Panc1 (cell line): ENCODE measurements around the gene KCP. TPM values are rescaled to one million over a fixed set of nuclear protein-coding genes. Genes with fewer than 3 reads are reported as not detected.

Experiments used
- ATAC-seq: fragments of 200-7000 bp; cut with Tn5 transposase; 2 replicates; pipeline ENCODE4 v1.9.1; 2020; ENCODE audit warnings: mild to moderate bottlenecking, moderate library complexity
- BruUV-seq: library from RNA; stranded (reverse); fragments of 400-500 nt; replicated peaks from 2 replicates; lab custom pipeline; 2021; lab: Mats Ljungman, UMichigan
- CTCF ChIA-PET: fragments of 300-600 bp; sonication (Branson Sonifier 250); formaldehyde crosslinking; loops from one replicate; lab custom pipeline; 2022; ENCODE audit warnings: antibody characterized with exemption; lab: Charles Lee
- POLR2A ChIA-PET: fragments of 300-600 bp; sonication (Branson Sonifier 250); formaldehyde crosslinking; loops from one replicate; lab custom pipeline; 2022; ENCODE audit warnings: antibody characterized with exemption; lab: Charles Lee
- DNase-seq: peaks from one replicate; pipeline ENCODE4 v3.0.0-alpha.2; 2010; ENCODE audit warnings: low read depth, low spot score
- H3K27ac ChIP-seq: 2 replicates; pipeline ENCODE4 v1.5.1; 2011; ENCODE audit warnings: mild to moderate bottlenecking, low read length, inconsistent platforms
- H3K27me3 ChIP-seq: fragments of 200-500 bp; sonication (Bioruptor generic); 2 replicates; pipeline ENCODE4 v1.6.0; 2014; ENCODE audit warnings: low read length, inconsistent platforms; ENCODE audit not compliant: control insufficient read depth, insufficient read depth
- H3K36me3 ChIP-seq: fragments of 200-500 bp; sonication (Bioruptor generic); 2 replicates; pipeline ENCODE4 v1.5.1; 2014; ENCODE audit warnings: inconsistent platforms, mild to moderate bottlenecking, low read length, moderate library complexity; ENCODE audit not compliant: control insufficient read depth, insufficient read depth
- H3K4me1 ChIP-seq: 2 replicates; pipeline ENCODE4 v1.5.1; 2011; ENCODE audit warnings: inconsistent platforms, mild to moderate bottlenecking, low read length, moderate library complexity; ENCODE audit not compliant: control insufficient read depth, insufficient read depth
- H3K4me3 ChIP-seq, 2 experiments: 2 replicates each; pipeline ENCODE4 v1.5.1; 2011 to 2012; ENCODE audit warnings: low read depth in 2 of 2, low read length in 2 of 2, mild to moderate bottlenecking in 2 of 2, inconsistent platforms in 1 of 2, moderate library complexity in 1 of 2
- H3K9me3 ChIP-seq: fragments of 200-500 bp; sonication (Bioruptor generic); 2 replicates; pipeline ENCODE4 v1.5.1; 2014; ENCODE audit warnings: low read depth, mild to moderate bottlenecking, inconsistent platforms, low read length, moderate library complexity; ENCODE audit not compliant: control insufficient read depth, insufficient read depth
- CTCF ChIP-seq: fragments of 450-650 bp; IDR thresholded peaks from 2 replicates; pipeline ENCODE4 v1.5.1; 2017; ENCODE audit warnings: mild to moderate bottlenecking
- POLR2AphosphoS5 ChIP-seq: IDR thresholded peaks from 2 replicates; pipeline ENCODE4 v1.6.1; 2012; ENCODE audit warnings: mild to moderate bottlenecking, low read depth, low read length, moderate library complexity
- REST ChIP-seq, 2 experiments: IDR thresholded peaks; 2 replicates each; pipeline ENCODE4 v1.6.1; 2011 to 2012; ENCODE audit warnings: low read depth in 2 of 2, control low read depth in 1 of 2, low read length in 1 of 2, mild to moderate bottlenecking in 1 of 2, moderate library complexity in 1 of 2; ENCODE audit not compliant: insufficient read depth in 1 of 2
- SIN3A ChIP-seq: IDR thresholded peaks from 2 replicates; pipeline ENCODE4 v1.6.1; 2012; ENCODE audit warnings: low read depth, mild to moderate bottlenecking, low read length, moderate library complexity, borderline replicate concordance; ENCODE audit not compliant: insufficient read depth
- TCF7L2 ChIP-seq: IDR thresholded peaks from 2 replicates; pipeline ENCODE4 v1.6.1; 2011; ENCODE audit warnings: mild to moderate bottlenecking, low read depth, low read length, inconsistent platforms
- in situ Hi-C: cut with HindIII; loops from 2 replicates; pipeline ENCODE4 v1.10.0; 2016; ENCODE audit warnings: low sequenced_read_pairs, low pct_unique_long_range_greater_than_20kb
- intact Hi-C: fragments of 100-400 bp; cut with micrococcal nuclease; formaldehyde crosslinking; loops from one replicate; pipeline ENCODE4 v1.10.0; 2022; ENCODE audit not compliant: unreplicated experiment
- total RNA-seq: library from RNA; stranded (reverse); gene quantifications from one replicate; pipeline ENCODE4 v1.2.1, GENCODE V29; 2021; ENCODE audit not compliant: unreplicated experiment

Gene KCP
- total RNA-seq, 1 experiment from 2014 or later, result 0.13 TPM

GRCh38 chr7:128847721-128848211 is 62.7 kb downstream of the KCP start:
- Histone ChIP-seq H3K4me1 (no peaks in the 10 kb centered on the region), H3K27me3 (no peaks in the 10 kb centered on the region), H3K36me3 (no peaks in the 10 kb centered on the region), H3K9me3 (no peaks in the 10 kb centered on the region), H3K4me3 (no peak overlapping the region), H3K27ac (no peak overlapping the region)
- in situ Hi-C loops, result no loop called here
- intact Hi-C loops, result no loop called here
- CTCF ChIA-PET, result no interaction called here
- BruUV-seq, result no TSS peak
- TF ChIP-seq POLR2AphosphoS5 (no peak), CTCF (no peak), SIN3A (no peak), TCF7L2 (no peak), REST (IDR thresholded peaks at IDR 0.05; ENCODE audit: insufficient read depth in 1 of 2, low read depth in 2 of 2, low read length in 1 of 2) (no peak)
- no peak for DNase-seq
- POLR2A ChIA-PET, result no interaction called here
- no peak for ATAC-seq

- in situ Hi-C loops, result no loop called here
- DNase-seq, result no peak
- intact Hi-C loops, result no loop called here
Observed at GRCh38 chr7:128846781-128847444, 63.6 kb downstream of the KCP start.

More at GRCh38 chr7:128846781-128847444, 63.6 kb downstream of the KCP start:
- CTCF ChIA-PET, result no interaction called here
- no peak overlapping the region for H3K27ac ChIP-seq
- TF ChIP-seq TCF7L2 (no peak), POLR2AphosphoS5 (no peak), REST (IDR thresholded peaks at IDR 0.05; ENCODE audit: insufficient read depth in 1 of 2, low read depth in 2 of 2, low read length in 1 of 2) (no peak), CTCF (no peak), SIN3A (no peak)
- H3K4me3 ChIP-seq, result no peak overlapping the region
- no peaks in the 10 kb centered on the region for H3K36me3 ChIP-seq
- ATAC-seq, result no peak
- no peaks in the 10 kb centered on the region for H3K9me3 ChIP-seq
- no TSS peak for BruUV-seq
- POLR2A ChIA-PET, result no interaction called here
- no peaks in the 10 kb centered on the region for H3K27me3 ChIP-seq
- H3K4me1 ChIP-seq, result no peaks in the 10 kb centered on the region
